ENCODE results near the gene LCN10. TPM values are rescaled to one million over a fixed set of nuclear protein-coding genes. Genes with fewer than 3 reads are reported as not detected.
A peak's percentile ranks its signal among the peaks of the same experiment; 100 is the strongest.

The LCN10 gene
- total and polyA plus RNA-seq, 9 of the 15 experiments (the other 6 are each of a cell fraction or from before 2014, with no cell fraction given), result 0.10 to 0.21 (median 0.14) TPM; not detected in 6

GRCh38 chr9:136744773-136745172 lies 2.0 kb upstream of the LCN10 start:
- CTCF ChIA-PET (ENCODE audit: low intra/inter-chr PET ratio), result interaction anchor here (0.7 kb wide), 1 partner anchor 100 kb away, joined by 3 read pairs; no protein-coding TSS in a partner anchor
- Histone ChIP-seq H4K20me1 (replicated peaks; ENCODE audit: control insufficient read depth, insufficient read depth, low read length) (no peaks in the 10 kb centered on the region), H2AFZ (ENCODE audit: low read depth, low read length) (no peak overlapping the region), H3K9ac (ENCODE audit: insufficient read depth in 1 of 2, low read depth in 2 of 2, low read length in 2 of 2) (no peak overlapping the region; a peak in 1 of 4 replicates), H3K36me3 (ENCODE audit: control insufficient read depth, insufficient read depth, low read length) (no peaks in the 10 kb centered on the region), H3K4me2 (ENCODE audit: insufficient read depth, low read length) (no peak overlapping the region), H3K4me3 (no peak overlapping the region), H3K27me3 (ENCODE audit: control insufficient read depth in 2 of 2, insufficient read depth in 2 of 2, low read length in 2 of 2) (no peaks in the 10 kb centered on the region; a peak in 1 of 5 replicates), H3K79me2 (ENCODE audit: control insufficient read depth, insufficient read depth, low read length) (no peaks in the 10 kb centered on the region), H3K4me1 (replicated peaks in 1 of 2; ENCODE audit: control insufficient read depth in 2 of 2, insufficient read depth in 2 of 2, low read length in 2 of 2) (peaks cover 16 to 96% of the 10 kb centered on the region in 2 experiments), H3K9me1 (ENCODE audit: control insufficient read depth, insufficient read depth, low read length) (no peaks in the 10 kb centered on the region), H3K27ac (ENCODE audit: extremely low read depth, low read depth, low read length) (no peak overlapping the region), H3K9me3 (replicated peaks; ENCODE audit: control insufficient read depth, insufficient read depth, low read depth, low read length) (no peaks in the 10 kb centered on the region)
- WGBS (ENCODE audit: insufficient coverage, low coverage, missing lambda C conversion rate), result 72% methylated on average over 4 of the region's 18 CpGs
- in situ Hi-C loops (cut with MboI), result no loop called here
- POLR2A ChIA-PET, result interaction anchor here (2.0 kb wide), 2 partner anchors 15 to 17 kb away, joined by 10 to 17 read pairs; no protein-coding TSS in a partner anchor
- intact Hi-C loops (cut with micrococcal nuclease), result no loop called here
- TF ChIP-seq, protein P1, sequence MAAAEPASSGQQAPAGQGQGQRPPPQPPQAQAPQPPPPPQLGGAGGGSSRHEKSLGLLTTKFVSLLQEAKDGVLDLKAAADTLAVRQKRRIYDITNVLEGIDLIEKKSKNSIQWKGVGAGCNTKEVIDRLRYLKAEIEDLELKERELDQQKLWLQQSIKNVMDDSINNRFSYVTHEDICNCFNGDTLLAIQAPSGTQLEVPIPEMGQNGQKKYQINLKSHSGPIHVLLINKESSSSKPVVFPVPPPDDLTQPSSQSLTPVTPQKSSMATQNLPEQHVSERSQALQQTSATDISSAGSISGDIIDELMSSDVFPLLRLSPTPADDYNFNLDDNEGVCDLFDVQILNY (CRISPR knock-in tag; IDR thresholded peaks at IDR 0.05), result no peak
- no peak for TF ChIP-seq ZC3H11A (IDR thresholded peaks at IDR 0.05; ENCODE audit: low read depth, low read length)
- no peak for TF ChIP-seq KDM2B (CRISPR knock-in tag; IDR thresholded peaks at IDR 0.05)
- TF ChIP-seq SP2 (IDR thresholded peaks at IDR 0.05; ENCODE audit: extremely low read depth, low read depth, low read length, poor library complexity, severe bottlenecking), result no peak
- TF ChIP-seq PCBP1 (IDR thresholded peaks at IDR 0.05; ENCODE audit: low read depth, low read length, poor library complexity, severe bottlenecking), result peak; percentile 27
- ATAC-seq (no peak; the same call in 2 of the 3 replicates), FAIRE-seq (no peak), DNase-seq (ENCODE audit: extremely low read depth in 1 of 4, low spot score in 3 of 4) (no peak)
- no TSS peak for BruUV-seq (replicated peaks)
